Measurements from ENCODE around the gene PRPF31.

Gene PRPF31

DNA sequence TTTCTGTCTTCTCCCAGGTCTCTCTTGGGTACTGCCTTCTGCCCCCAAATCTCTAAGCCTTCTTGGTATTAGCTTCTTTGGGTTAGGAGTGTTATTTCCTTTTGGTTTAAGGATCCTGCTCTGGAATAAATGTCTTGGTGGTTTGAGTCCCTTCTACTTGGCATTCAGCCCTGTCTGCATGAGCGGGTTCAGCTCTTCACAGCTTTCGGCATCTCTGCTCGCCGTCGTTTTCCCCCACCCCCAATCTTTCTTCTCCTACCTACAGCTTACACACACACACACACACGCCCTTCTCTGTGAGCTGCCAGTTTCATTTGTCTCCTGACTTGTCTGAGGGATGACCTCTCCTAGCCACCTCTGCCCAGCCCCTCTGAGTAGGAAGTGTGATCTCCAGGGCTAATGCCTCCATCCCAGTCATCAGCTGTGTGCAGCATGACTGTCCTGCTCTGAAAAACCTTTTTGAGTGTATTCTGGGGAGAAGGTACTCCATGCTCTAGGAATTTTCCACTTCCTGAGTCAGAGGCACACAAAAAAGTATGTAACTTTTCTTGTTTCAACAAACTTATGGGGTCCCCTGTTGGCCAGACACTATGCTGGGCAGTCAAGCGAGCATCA is 26.7 kb downstream of the PRPF31 start:
- no peak for DNase-seq

DNA sequence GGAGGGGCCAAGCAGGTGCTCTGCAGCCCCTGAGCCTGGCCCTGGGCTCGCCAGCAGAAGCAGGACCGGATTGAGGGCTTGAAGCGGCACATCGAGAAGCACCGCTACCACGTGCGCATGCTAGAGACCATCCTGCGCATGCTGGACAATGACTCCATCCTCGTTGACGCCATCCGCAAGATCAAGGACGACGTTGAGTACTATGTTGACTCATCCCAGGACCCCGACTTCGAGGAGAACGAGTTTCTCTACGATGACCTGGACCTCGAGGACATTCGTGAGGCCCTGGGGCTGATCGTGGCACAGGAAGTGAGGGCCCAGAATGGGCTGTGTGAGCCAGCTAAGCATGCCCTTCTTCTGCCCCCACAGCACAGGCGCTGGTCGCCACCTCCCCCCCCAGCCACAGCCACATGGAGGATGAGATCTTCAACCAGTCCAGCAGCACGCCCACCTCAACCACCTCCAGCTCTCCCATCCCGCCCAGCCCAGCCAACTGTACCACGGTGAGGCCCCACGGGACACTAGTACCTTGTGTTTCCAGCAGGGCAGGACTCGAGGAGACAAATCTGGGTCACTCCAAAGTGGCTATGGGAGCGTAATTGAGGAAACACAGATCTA is 30.1 kb downstream of the PRPF31 start:
- no peak for DNase-seq

DNA sequence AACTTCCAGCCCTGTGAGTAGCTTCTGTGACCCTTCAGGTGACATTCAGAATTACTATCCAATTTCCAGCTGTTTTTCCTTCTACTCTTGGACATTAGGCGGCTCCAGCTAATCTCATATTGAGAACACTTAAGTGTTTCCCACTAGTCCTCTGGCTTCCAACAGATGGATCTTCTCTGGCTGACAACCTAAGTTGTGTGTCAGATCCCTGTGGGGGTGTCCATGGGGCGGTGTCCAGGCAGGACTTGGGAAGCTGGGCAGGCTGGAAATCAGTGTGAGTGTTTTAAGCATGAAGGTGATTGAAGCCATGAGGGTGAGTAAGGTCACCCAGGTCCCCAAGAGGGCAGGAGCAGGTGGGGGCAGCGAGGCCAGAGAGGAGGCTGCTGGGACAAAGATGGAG is 32.1 kb downstream of the PRPF31 start:
- DNase-seq, result no peak

DNA sequence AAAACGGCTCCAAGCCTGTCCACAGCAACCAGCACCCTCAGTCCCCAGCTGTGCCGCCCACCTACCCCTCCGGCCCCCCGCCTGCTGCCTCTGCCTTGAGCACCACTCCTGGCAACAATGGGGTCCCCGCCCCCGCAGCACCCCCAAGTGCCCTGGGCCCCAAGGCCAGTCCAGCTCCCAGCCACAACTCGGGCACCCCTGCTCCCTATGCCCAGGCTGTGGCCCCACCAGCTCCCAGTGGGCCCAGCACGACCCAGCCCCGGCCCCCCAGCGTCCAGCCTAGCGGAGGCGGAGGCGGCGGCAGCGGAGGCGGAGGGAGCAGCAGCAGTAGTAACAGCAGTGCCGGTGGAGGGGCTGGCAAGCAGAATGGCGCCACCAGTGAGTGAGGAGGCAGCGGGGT is 32.6 kb downstream of the PRPF31 start:
- DNase-seq, result no peak

DNA sequence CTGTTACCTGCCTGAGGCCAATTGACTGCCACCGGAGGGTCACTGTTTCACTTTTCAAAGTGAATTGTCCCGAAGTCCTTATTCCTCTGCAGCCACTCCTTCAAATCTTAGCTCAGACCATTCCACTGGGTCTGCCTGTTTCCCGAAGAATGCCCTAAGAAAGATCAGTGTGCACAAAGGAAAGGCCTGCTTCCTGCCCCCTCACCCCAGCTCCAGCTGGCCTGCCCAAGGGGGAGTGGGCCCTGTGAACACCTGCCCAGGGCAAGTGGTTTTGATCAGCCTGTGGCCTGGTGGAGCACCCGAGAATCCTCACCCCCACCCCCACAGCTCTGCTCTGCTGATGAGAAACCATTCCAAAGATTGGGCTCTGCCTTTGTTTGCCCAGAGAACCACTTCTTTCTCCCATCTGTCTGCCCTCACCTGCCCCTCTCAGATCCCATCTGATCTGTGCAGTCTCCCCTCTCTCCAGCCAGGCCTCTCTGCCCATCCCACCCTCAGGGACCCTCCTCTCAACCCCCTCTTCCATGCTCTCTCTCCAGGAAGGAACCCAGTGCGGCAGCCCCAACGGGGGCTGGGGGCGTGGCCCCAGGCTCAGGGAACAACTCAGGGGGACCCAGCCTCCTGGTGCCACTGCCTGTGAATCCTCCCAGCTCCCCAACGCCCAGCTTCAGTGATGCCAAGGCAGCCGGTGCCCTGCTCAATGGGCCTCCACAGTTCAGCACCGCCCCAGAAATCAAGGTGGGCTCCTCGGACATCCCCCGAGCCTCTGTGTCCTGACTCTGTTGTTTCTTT is 33.7 kb downstream of the PRPF31 start:
- no peak for DNase-seq

DNA sequence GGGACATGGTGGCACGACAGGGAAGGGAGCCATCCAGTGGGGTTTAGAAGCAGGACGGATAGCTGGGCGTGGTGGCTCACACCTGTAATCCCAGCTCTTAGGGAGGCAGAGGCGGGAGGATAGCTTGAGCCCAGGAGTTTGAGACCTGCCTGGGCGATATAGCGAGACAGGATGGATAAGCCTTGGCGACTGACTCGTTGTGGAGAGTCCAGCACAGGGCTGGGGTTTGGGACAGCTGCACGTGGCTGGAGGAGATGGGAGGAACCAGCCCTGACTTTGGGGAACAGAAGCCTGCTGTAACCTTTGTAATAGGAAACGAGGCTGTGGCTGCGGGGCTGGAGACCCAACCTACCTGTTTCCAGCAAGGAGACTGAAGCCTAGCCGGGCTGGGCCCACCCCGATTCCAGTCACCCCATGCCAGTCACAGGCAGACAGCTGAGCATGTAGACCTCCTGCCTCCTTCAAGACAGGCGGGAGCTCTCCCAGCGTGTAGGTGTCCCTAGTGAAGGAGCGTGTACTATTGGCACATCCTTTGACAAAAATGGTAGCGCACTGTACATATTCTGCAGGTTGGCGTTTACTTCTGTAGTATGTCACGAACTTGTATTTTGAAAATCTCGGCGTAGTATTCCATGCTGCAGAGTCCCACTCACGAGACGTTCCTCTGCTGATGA is 35.9 kb downstream of the PRPF31 start:
- no peak for DNase-seq

DNA sequence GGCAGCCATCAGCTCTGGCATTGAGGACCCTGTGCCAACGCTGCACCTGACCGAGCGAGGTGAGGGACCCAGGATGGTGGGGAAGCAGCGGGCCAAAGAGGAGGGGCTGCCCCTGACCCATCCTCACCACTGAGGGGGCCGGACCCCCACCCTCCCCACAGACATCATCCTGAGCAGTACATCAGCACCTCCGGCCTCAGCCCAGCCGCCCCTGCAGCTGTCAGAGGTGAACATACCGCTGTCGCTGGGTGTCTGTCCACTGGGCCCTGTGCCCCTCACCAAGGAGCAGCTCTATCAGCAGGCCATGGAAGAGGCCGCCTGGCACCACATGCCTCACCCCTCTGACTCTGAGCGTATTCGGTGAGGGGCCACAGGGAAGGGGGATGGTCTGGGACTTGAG is 36.7 kb downstream of the PRPF31 start:
- no peak for DNase-seq

DNA sequence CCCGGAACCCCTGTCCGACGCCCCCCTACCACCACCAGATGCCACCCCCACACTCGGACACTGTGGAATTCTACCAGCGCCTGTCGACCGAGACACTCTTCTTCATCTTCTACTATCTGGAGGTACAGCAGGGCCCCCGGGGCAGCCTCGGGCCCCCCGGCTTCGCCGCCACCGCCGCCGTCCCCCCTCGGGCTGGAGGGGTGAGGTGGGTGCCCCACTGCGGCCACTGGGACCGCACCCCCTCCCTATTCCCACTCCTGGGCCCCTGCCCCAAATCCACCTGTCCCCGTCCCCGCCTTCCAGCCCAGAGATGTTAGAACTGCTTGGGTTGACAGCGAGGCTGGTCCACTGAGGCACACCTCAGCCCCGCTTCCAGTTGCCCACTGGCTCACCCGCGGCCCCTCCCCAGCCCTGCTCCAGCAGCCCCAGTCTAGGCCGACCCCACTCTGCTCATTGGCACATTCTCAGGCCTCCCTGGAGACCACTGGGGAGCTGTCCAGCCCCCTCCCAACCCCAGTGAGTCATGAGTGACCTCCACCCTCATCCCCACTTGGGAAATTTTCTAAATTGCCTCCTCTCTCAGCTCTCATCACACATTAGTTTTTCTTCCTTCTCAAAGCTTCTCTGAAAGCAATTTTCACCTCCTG is 37.4 kb downstream of the PRPF31 start:
- no peak for DNase-seq

DNA sequence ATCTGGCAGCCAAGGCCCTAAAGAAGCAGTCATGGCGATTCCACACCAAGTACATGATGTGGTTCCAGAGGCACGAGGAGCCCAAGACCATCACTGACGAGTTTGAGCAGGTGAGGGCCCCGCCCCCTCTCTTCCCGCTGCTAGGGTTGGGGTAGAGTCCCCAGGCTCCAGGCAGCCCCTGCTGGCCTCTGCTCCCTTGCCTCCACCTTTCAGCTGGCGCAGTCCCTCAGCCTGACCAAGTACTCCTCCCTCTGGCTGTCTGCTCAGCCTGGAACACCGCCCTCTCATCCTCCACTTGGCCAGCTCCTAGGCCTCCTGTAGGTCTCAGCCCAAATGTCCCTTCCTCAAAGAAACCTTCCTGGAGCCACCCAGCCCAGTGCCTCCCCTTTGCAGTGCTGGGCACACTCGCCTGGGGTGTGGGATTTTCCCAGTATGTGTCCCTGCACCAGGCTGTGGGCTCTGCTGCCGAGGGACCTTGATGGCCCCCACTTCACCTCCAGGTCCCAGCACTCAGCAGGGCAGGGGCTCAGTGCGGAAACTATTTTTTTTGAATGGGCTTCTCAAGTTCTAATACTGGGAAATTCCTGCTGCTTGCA is 38.3 kb downstream of the PRPF31 start:
- DNase-seq, result no peak

DNA sequence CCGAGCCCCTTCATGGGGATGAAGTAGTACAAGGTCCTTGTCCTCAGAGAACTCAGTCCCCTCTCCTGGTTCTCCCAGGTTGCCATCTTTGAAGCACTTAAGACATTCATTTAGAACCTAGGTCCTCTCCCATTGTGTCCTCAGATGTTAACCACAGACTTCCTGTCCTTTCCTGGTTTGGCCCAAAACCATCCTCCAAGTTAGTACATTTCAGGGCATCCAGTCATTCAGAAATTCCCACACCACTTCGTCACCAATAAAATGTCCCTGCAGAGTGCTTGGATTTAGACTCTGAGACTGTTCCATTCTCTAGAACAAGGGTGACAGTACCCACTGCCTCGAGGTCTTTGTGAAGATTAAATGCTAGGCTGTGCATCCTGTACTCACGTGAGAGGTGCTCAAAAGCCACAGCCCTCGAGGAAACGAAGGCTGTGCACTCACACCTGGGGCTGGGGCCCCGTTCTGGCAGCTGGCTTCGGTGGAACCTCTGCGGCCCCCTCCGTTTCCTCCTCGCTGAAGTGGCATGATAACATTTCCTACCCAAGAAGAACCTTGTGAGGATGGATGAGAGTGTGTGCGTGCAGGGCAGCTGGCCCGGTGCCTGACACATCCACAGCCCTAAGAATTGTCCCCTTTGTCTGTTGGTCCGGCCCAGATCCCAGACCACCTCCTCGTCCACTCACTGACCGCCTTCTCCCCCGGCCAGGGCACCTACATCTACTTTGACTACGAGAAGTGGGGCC is 39.2 kb downstream of the PRPF31 start:
- DNase-seq, result peak; percentile 45

DNA sequence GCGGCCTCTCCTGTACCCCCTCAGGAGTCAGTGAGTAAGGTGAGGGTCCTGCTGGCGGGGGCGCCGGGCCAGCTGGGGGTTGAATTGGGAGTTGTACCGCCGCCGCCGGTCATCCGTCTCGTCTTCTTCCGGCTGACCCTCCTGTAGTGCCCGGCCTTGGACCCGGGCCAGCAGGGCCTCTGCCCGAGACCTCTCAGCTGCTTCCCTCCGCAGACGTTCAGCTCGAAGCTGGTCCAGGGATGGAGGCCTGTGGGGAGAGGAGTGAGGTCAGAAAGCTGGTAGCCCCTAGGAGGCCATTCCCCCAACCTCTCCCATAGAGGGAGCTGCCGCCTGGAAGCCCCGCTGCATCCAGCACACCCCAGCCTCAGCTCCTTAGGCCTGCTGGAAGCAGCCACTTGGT is 40.1 kb downstream of the PRPF31 start:
- DNase-seq, result no peak

DNA sequence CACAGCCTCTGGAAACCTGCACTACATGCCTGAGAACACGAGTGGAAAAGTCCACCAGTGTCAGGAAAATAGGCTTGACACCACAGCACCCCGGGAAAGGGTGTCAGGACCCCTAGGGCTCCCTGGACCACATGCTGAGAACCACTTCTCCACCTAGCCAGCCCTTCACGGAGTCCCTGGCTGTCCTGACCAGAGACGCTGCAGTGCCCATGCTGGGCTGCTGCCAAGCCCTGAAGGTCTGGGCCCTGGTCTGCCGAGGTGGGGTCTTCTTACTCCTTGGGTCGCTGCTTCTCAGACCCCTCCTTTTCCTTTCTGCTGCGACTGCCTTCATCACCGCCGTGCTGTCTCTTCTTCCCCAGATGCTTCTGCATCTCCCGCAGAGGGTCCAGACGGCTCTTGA is 40.9 kb downstream of the PRPF31 start:
- DNase-seq, result no peak

DNA sequence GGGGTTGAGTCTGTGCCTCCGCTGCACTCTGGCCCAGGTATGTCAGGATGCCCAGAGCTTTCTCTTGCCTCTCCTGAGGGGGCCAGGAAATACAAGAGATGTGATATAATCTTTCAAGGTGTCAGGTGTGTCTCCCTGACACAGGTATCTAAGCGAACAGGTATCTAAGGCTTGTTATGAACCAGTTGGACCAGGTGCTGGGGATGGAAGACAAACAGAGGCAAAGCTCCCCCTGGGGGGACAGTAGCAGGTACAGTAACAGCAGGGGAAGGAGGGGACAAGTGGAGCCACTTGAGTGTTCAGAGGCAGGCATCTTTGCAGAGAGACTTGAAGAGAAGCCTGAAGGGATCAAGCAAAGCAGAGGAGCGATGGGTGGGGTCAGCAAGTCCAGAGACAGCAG is 41.4 kb downstream of the PRPF31 start:
- no peak for DNase-seq

DNA sequence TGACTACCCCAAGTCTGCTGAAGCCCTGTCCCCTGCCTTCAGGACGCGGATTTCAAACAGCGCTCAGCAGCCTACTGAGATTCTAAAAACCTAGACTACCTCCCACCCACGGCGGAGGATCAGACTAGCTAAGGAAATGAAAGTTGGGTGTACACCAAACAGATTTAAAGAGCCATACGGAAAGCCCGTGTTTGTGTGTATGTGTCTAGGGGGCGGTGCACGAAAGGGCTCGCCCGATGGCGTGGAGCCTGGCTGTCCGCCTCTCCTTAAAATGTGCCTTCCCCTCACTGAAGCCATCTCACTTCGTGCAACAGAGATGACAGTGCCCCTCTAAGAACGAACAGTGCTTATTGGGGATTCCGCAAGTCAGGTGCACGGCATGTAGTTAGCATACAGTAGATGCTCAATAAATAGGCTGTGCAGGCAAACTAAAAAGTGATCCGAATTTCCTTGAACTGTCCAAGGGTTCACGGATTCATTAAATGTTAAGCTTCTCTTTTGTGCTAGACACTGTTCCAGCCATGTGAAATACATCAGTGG is 43.3 kb downstream of the PRPF31 start:
- DNase-seq, result no peak

DNA sequence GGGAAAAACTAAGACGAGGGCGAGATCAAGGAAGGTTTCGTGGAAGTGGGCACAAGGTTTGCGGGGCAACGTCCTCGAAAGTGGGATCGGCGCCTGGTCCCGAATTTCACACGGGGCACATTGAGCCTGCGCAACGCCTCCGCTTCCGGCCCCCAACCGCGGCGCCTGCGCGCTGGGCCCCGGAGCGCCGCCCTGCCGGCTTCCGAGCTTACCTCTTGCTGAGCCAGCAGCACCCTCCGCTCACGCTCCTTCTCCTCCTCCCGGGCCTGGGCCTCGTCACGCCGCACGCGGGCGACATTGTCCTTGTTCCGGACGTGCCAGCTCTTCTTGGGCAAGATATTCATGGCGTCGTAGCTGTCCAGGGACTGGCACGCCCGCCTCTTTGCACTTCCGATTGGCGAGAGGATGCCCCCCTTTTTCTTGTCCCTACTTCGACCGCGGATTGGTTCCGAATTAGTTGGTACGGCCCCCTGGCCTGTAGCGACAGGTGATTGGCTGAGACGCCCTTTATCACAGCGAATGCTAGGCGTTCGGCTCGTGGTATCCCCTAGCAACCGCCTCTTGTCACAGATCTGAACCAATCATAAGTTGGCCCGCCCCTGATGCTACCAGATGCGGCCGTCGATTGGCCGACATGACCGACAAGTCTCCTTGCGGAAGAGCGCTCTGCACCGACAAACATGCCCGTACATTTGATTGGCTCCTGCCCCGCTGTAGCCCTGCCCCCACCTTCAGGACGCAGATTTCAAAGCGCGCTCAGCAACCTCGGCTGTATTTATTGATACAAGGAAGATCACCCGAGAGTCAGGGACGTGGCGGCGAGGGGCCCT is 44.0 kb downstream of the PRPF31 start, which contains the start of gene LENG1:
TSS of gene LENG1 (minus strand) at position 370 of the 830 bp plus-strand sequence. CDS start at position 344, 26 bp downstream.
- DNase-seq, result peak; percentile 99

DNA sequence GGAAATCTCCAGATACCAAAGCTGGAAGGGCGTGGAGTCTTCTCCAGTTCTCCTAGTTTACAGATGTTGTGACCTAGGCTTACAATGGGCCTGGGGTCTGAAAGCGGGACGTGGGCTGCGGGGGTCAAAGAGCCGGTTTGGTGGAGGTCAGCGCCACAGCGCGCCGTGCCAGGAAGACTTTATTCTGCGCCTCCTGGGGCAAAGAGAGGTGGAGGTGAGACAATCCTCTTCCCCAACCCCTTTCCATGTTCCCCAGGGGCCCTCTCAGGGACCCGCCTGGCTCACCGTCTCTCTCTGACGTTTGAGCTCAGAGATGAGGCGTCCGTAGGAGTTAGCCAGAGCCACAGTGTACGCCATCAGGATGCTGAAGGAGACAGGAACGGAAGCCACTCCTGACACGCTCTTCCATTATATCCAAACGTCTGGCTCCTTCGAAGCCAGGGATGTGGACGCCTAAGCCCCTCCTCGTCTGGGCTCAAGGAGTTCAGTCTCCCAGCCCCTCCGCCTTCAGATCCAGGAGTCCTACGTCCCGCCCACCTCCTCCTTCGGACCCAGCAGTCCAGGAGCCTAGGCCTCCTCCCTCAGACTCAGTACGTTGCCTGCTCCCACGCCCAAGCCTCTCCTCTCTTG is 44.7 kb downstream of the PRPF31 start:
- DNase-seq, result no peak

DNA sequence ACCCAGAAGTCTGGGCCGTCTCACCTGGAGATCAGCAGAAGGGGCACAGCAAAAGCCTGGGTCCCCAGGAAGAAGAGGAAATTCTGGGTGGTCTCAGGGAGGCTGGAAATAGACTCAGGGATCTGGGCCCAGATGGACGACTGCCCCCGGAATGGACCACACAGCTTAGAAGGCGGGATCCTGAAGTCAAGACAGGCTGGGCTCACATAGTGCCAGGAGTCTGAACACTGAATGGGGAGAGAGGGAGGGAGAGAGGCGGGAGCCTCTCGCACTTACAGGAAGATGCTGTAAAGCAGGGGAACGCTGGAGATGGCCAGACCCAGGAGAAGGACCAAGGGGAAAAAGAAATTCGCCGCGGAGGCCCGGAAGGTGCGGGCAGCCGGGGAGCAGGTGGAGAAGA is 45.3 kb downstream of the PRPF31 start:
- DNase-seq, result no peak

DNA sequence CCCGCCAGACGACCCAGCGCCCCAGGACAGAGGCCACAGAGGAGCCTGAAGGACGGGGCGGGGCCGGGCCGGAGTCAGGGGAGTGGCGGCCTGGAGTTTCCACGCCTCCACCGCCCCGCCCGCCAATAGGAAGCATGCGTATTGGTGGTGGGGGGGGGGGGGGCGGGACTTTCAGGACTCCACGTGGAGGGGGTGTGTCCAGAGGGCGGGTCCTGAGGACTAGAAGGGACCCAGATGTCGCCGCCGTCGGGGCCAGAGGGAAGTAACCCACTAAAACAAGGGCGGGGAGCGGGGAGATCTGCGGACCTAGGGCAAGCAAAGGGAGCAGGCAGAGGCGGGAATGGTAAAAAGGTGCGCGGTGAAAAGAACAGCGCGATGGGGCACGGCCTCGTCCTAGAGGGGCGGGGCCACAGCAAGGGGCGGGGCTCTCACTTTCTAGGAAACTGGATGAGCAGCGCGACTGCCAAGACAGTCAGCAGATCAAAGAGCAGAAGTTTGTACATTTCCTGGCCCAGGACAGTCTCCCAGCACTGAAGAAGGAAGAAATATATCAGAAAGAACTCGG is 46.8 kb downstream of the PRPF31 start:
- peak; percentile 74 for DNase-seq

DNA sequence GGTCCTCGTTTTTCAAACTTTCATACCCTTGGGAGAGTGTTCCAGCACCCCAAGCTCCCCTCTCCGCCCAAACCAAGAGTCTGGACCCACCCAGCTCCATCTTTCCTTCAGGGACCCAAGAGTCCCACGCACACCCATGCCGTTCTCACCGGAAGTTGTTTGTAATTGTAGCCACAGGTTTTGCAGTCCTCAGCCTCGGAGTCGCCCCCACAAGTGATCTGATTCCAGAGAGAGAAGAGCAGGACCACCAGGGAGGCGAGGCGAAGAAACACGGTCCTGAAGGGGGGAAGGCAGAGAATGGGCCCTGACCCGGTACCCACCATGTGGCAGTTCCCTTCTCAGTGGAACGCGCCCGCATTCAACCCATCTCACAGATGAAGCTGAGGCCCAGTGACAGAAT is 47.3 kb downstream of the PRPF31 start:
- DNase-seq, result no peak

All from activated gamma-delta T cell treated with Interleukin-2 at 50 U/mL for 16 hours (primary cell).